Spleen (tissue), 7 donors: Measurements from ENCODE around the gene MED9.

Experiments used
- CTCF ChIP-seq, 11 experiments: fragments of 200-600 bp in 7 of 11; fragments of 450-650 bp in 4 of 11; sonication (generic) in 4 of 11; IDR thresholded peaks in 8 of 11; conservative IDR thresholded peaks in 3 of 11; 1 replicate in 7 of 11; 2 replicates in 4 of 11; pipeline versions ENCODE4 v1.4.0 to v1.8.0; 2016 to 2021; ENCODE audit warnings: antibody characterized with exemption in 11 of 11, inconsistent platforms in 4 of 11, mild to moderate bottlenecking in 1 of 11
- POLR2A ChIP-seq, 3 donors: fragments of 450-650 bp; IDR thresholded peaks; one replicate each; pipeline ENCODE4 v1.5.1; 2017; ENCODE audit warnings: antibody characterized with exemption in 3 of 3, mild to moderate bottlenecking in 1 of 3
- POLR2AphosphoS5 ChIP-seq, 3 donors: sonication (generic); formaldehyde crosslinking; IDR thresholded peaks; one replicate each; pipeline ENCODE4 v1.5.1; 2017; ENCODE audit warnings: antibody characterized with exemption in 3 of 3
- donor health status: DM: no; HTN: no; CAD: no; lungs with moderate emphysema.
- donor health status: DM: no; HTN: no; CAD: no.
- donor health status: DM: no; HTN: no; CAD: no.

DNA sequence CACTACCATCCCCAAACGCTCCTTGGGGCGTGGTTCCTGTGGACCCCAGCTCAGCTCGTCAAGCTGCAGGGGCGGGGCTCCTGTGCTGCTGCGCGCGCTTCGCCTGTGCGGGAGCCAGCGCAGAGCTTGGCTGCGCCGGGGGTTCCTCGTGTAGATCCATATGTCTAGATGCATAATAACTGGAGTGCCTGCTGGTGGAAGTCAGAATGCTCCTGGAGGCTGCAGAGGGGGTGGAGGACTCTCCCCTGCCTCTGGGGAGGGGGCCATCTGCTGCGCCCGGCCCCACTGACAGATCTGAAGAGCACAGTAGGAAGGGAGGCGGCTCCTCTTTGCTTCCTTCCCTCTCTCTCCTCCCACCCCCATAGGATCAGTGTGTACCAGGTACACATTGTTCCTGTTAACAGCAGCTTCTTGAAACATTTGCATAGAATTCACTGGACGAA is 14.8 kb downstream of the MED9 start:
- TF ChIP-seq CTCF (IDR thresholded peaks at IDR 0.05 in 8 of 11, conservative IDR thresholded peaks at IDR 0.05 in 3 of 11), result no peak
- no peak for TF ChIP-seq POLR2A (IDR thresholded peaks at IDR 0.05)
- peak in 1 of 3 donors; percentile 16 for TF ChIP-seq POLR2AphosphoS5 (IDR thresholded peaks at IDR 0.05)
